Measurements from ENCODE around the gene LIME1.

LIME1 gene

GRCh38 chr20:63737945-63738686 is 1.7 kb downstream of the LIME1 start:
- peak; percentile 47 for DNase-seq (ENCODE audit: low spot score)

- DNase-seq (ENCODE audit: low spot score): no peak
Observed at GRCh38 chr20:63738687-63739129, 2.2 kb downstream of the LIME1 start.

- peak; percentile 70 for DNase-seq (ENCODE audit: low spot score)
Observed at GRCh38 chr20:63739130-63740069, 2.9 kb downstream of the LIME1 start, which contains the start of gene SLC2A4RG. TSS of gene SLC2A4RG (plus strand) at chr20:63739776. CDS start at chr20:63739913, 137 bp downstream.

GRCh38 chr20:63740070-63740626 is 3.7 kb downstream of the LIME1 start:
- DNase-seq (ENCODE audit: low spot score): peak; percentile 58

- no peak for DNase-seq (ENCODE audit: low spot score)
Observed at GRCh38 chr20:63740627-63741353, 4.3 kb downstream of the LIME1 start.

GRCh38 chr20:63741354-63741675 is 4.9 kb downstream of the LIME1 start:
- no peak for DNase-seq (ENCODE audit: low spot score)

- no peak for DNase-seq (ENCODE audit: low spot score)
Observed at GRCh38 chr20:63741676-63742380, 5.4 kb downstream of the LIME1 start.

GRCh38 chr20:63742381-63743024 is 6.0 kb downstream of the LIME1 start:
- DNase-seq (ENCODE audit: low spot score): no peak

- DNase-seq (ENCODE audit: low spot score): no peak
Observed at GRCh38 chr20:63743210-63743970, 6.9 kb downstream of the LIME1 start.

GRCh38 chr20:63744158-63744557 is 7.7 kb downstream of the LIME1 start:
- DNase-seq (ENCODE audit: low spot score): no peak

- no peak for DNase-seq (ENCODE audit: low spot score)
Observed at GRCh38 chr20:63744574-63745423, 8.3 kb downstream of the LIME1 start.

GRCh38 chr20:63745424-63745805 is 9.0 kb downstream of the LIME1 start:
- no peak for DNase-seq (ENCODE audit: low spot score)

GRCh38 chr20:63745961-63746731 is 9.7 kb downstream of the LIME1 start:
- DNase-seq (ENCODE audit: low spot score): no peak

GRCh38 chr20:63746751-63747315 is 10.4 kb downstream of the LIME1 start:
- no peak for DNase-seq (ENCODE audit: low spot score)

GRCh38 chr20:63747622-63748069 is 11.2 kb downstream of the LIME1 start:
- no peak for DNase-seq (ENCODE audit: low spot score)

- DNase-seq (ENCODE audit: low spot score): no peak
Observed at GRCh38 chr20:63748070-63748933, 11.8 kb downstream of the LIME1 start.

- no peak for DNase-seq (ENCODE audit: low spot score)
Observed at GRCh38 chr20:63748934-63749270, 12.4 kb downstream of the LIME1 start.

Data from CD4-positive, alpha-beta T cell treated with Interleukin-6 at 100 ng/mL for 8 hours (primary cell).